Endothelial cell of umbilical vein (primary cell): Measurements from ENCODE around the gene AMH. TPM values are rescaled to one million over a fixed set of nuclear protein-coding genes. Genes with fewer than 3 reads are reported as not detected.
"Not testable (repeated sequence)": the region's sequence is repeated elsewhere in the genome, so short reads cannot be mapped to it uniquely, and the experiment has no call there.

ENCODE experiments used
- BruUV-seq: library from RNA; stranded (reverse); fragments of 400-500 nt; replicated peaks from 2 replicates; lab custom pipeline; 2021; lab: Mats Ljungman, UMichigan
- CTCF ChIA-PET: fragments of 300-600, 350-600 bp; sonication (Branson Sonifier 250); formaldehyde crosslinking; loops from one replicate; lab custom pipeline; 2021; ENCODE audit warnings: antibody characterized with exemption, inconsistent platforms; lab: Charles Lee
- POLR2A ChIA-PET: fragments of 300-600, 350-600 bp; sonication (Branson Sonifier 250); formaldehyde crosslinking; loops from one replicate; lab custom pipeline; 2021; ENCODE audit warnings: antibody characterized with exemption, inconsistent platforms; lab: Charles Lee
- DNase-seq: peaks from one replicate; pipeline ENCODE4 v3.0.0-alpha.2; 2011; ENCODE audit warnings: low read depth, low spot score
- FAIRE-seq: peaks from 2 replicates; lab custom pipeline; 2011; peaks lifted over from hg19 to GRCh38; lab: Jason Lieb, UNC
- H2AFZ ChIP-seq: 2 replicates; pipeline ENCODE4 v1.6.0; 2012; ENCODE audit warnings: low read depth, low read length, control low read depth, inconsistent platforms
- H3K27ac ChIP-seq: 2 replicates; pipeline ENCODE4 v1.5.1; 2011; ENCODE audit warnings: low read depth, mild to moderate bottlenecking, control low read depth, low read length, moderate library complexity; ENCODE audit not compliant: insufficient read depth
- H3K27me3 ChIP-seq, 2 experiments: 2 replicates each; pipeline versions ENCODE4 v1.6.0 to v1.6.1; 2011; ENCODE audit warnings: low read length in 2 of 2, mixed read lengths in 1 of 2; ENCODE audit not compliant: control insufficient read depth in 2 of 2, insufficient read depth in 2 of 2
- H3K36me3 ChIP-seq, 2 experiments: 2 replicates in 1 of 2; 3 replicates in 1 of 2; pipeline ENCODE4 v1.5.1; 2011; ENCODE audit warnings: low read length in 2 of 2, mild to moderate bottlenecking in 1 of 2, moderate library complexity in 1 of 2; ENCODE audit not compliant: control insufficient read depth in 2 of 2, insufficient read depth in 2 of 2; ENCODE audit errors: extremely low read depth in 1 of 2
- H3K4me1 ChIP-seq: 3 replicates; pipeline ENCODE4 v1.5.1; 2011; ENCODE audit warnings: mild to moderate bottlenecking, low read length; ENCODE audit not compliant: control insufficient read depth, insufficient read depth; ENCODE audit errors: extremely low read depth
- H3K4me2 ChIP-seq: 2 replicates; pipeline ENCODE4 v1.6.1; 2011; ENCODE audit warnings: low read length, control low read depth, mixed read lengths; ENCODE audit not compliant: insufficient read depth
- H3K4me3 ChIP-seq, 3 experiments: fragments of 200-600 bp in 1 of 3; sonication (generic), shearing (Covaris generic) in 1 of 3; replicated peaks in 1 of 3; 2 replicates each; pipeline ENCODE4 v1.5.1; 2011 to 2016; ENCODE audit warnings: control low read depth in 3 of 3, low read length in 3 of 3, mild to moderate bottlenecking in 2 of 3, inconsistent platforms in 1 of 3, low read depth in 1 of 3, moderate library complexity in 1 of 3; ENCODE audit not compliant: insufficient read depth in 1 of 3
- H3K79me2 ChIP-seq: 2 replicates; pipeline ENCODE4 v1.6.0; 2012; ENCODE audit warnings: low read length, inconsistent platforms; ENCODE audit not compliant: control insufficient read depth, insufficient read depth
- H3K9ac ChIP-seq: replicated peaks from 2 replicates; pipeline ENCODE3; 2011; ENCODE audit warnings: low read length, control low read depth; ENCODE audit not compliant: insufficient read depth; ENCODE audit errors: extremely low read depth
- H3K9me1 ChIP-seq: replicated peaks from 3 replicates; pipeline ENCODE4 v1.6.0; 2011; ENCODE audit warnings: mild to moderate bottlenecking, low read length; ENCODE audit not compliant: control insufficient read depth, insufficient read depth; ENCODE audit errors: extremely low read depth
- H3K9me3 ChIP-seq: replicated peaks from 2 replicates; pipeline ENCODE4 v1.5.1; 2012; ENCODE audit warnings: low read length, inconsistent platforms; ENCODE audit not compliant: control insufficient read depth, insufficient read depth
- H4K20me1 ChIP-seq: replicated peaks from 2 replicates; pipeline ENCODE3; 2011; ENCODE audit warnings: mild to moderate bottlenecking, low read length; ENCODE audit not compliant: control insufficient read depth, insufficient read depth; ENCODE audit errors: extremely low read depth
- CTCF ChIP-seq, 2 donors: IDR thresholded peaks; 1 replicate in 1 of 2; 2 replicates in 1 of 2; pipeline ENCODE4 v1.5.1; 2011; ENCODE audit warnings: low read length in 2 of 2, mild to moderate bottlenecking in 2 of 2, moderate library complexity in 2 of 2, control low read depth in 1 of 2, inconsistent platforms in 1 of 2, low read depth in 1 of 2; ENCODE audit not compliant: insufficient read depth in 1 of 2; ENCODE audit errors: extremely low read depth in 1 of 2
- EZH2 ChIP-seq: IDR thresholded peaks from 2 replicates; pipeline ENCODE4 v1.6.1; 2012; ENCODE audit warnings: borderline replicate concordance, low read depth, mild to moderate bottlenecking, moderate library complexity, low read length, inconsistent platforms; ENCODE audit not compliant: severe bottlenecking
- FOS ChIP-seq: IDR thresholded peaks from 2 replicates; pipeline ENCODE4 v1.6.1; 2011; ENCODE audit warnings: mild to moderate bottlenecking, low read length, moderate library complexity, borderline replicate concordance; ENCODE audit not compliant: insufficient read depth
- GATA2 ChIP-seq: IDR thresholded peaks from 2 replicates; pipeline ENCODE4 v1.7.0; 2011; ENCODE audit warnings: low read depth, mild to moderate bottlenecking, moderate library complexity, mixed read lengths, low read length; ENCODE audit not compliant: insufficient read length, insufficient read depth
- JUN ChIP-seq: IDR thresholded peaks from 2 replicates; pipeline ENCODE4 v1.6.1; 2011; ENCODE audit warnings: borderline replicate concordance, low read depth; ENCODE audit not compliant: insufficient read length, insufficient read depth
- MAX ChIP-seq: IDR thresholded peaks from 2 replicates; pipeline ENCODE4 v1.6.1; 2011; ENCODE audit not compliant: insufficient read depth, insufficient read length
- MYC ChIP-seq: IDR thresholded peaks from one replicate; pipeline ENCODE4 v1.6.1; 2011; ENCODE audit warnings: mild to moderate bottlenecking, low read depth, low read length
- POLR2A ChIP-seq: IDR thresholded peaks from 2 replicates; pipeline ENCODE4 v1.6.1; 2012; ENCODE audit warnings: low read depth, mild to moderate bottlenecking, control low read depth, low read length
- POLR2AphosphoS5 ChIP-seq: IDR thresholded peaks from 2 replicates; pipeline ENCODE4 v1.6.1; 2012; ENCODE audit warnings: low read depth, mild to moderate bottlenecking, control low read depth, low read length, moderate library complexity; ENCODE audit not compliant: insufficient read depth
- dilution Hi-C: fragments of 300-500 bp; cut with MboI; formaldehyde crosslinking; loops from one replicate; pipeline ENCODE4 v1.15.0; 2019; ENCODE audit warnings: low sequenced_read_pairs; ENCODE audit not compliant: extremely low pct_ligation_motif_present
- intact Hi-C: fragments of 100-400 bp; cut with micrococcal nuclease; formaldehyde crosslinking; loops from one replicate; pipeline ENCODE4 v1.10.0; 2022
- polyA plus RNA-seq, 4 experiments: library from polyadenylated mRNA; depleted of rRNA in 3 of 4; stranded (reverse) in 3 of 4; unstranded in 1 of 4; fragments of >200 nt; gene quantifications; 2 replicates each; pipeline versions ENCODE4 v1.2.1 to v1.2.3, GENCODE V29; 2011 to 2012; ENCODE audit warnings: missing spikeins in 1 of 4
- total RNA-seq: library from RNA; stranded (reverse); gene quantifications from 2 replicates; pipeline ENCODE4 v1.2.3, GENCODE V29; 2021

The AMH gene
- total and polyA plus RNA-seq, 2 donors (not counting 3 experiments of a cell fraction or from before 2014, with no cell fraction given): 3.3 to 9.6 TPM

GRCh38 chr19:2280633-2281264, 31.6 kb downstream of the AMH start:
- Histone ChIP-seq H3K36me3 (peaks cover 0 to 4% of the 10 kb centered on the region in 2 experiments), H3K9ac (no peak overlapping the region), H3K9me3 (no peaks in the 10 kb centered on the region), H3K4me3 (no peak overlapping the region), H2AFZ (no peak overlapping the region), H3K79me2 (no peaks in the 10 kb centered on the region), H3K27me3 (peaks cover 2 to 6% of the 10 kb centered on the region in 2 experiments), H3K9me1 (no peaks in the 10 kb centered on the region), H3K4me2 (no peak overlapping the region), H4K20me1 (no peaks in the 10 kb centered on the region), H3K4me1 (peaks cover 9% of the 10 kb centered on the region), H3K27ac (no peak overlapping the region)
- dilution Hi-C loops: no loop called here
- CTCF ChIA-PET: no interaction called here
- DNase-seq: no peak
- no TSS peak for BruUV-seq
- intact Hi-C loops: no loop called here
- TF ChIP-seq MYC (no peak), POLR2A (no peak), MAX (no peak), EZH2 (no peak), GATA2 (no peak), JUN (no peak), CTCF (IDR thresholded peaks at IDR 0.05; ENCODE audit: extremely low read depth in 1 of 2, insufficient read depth in 1 of 2, low read depth in 1 of 2, low read length in 2 of 2) (no peak), POLR2AphosphoS5 (no peak), FOS (no peak)
- POLR2A ChIA-PET: no interaction called here
- FAIRE-seq: no peak

- H3K4me1 ChIP-seq, DNase-seq, H3K9ac ChIP-seq, H3K27ac ChIP-seq, H3K9me3 ChIP-seq, H4K20me1 ChIP-seq, intact Hi-C loops, H3K79me2 ChIP-seq, dilution Hi-C loops, H3K9me1 ChIP-seq, H3K27me3 ChIP-seq, BruUV-seq, H3K4me2 ChIP-seq, H3K36me3 ChIP-seq, FAIRE-seq: not testable (repeated sequence)
- ChIA-PET CTCF (interaction anchor here (1.3 kb wide), 1 partner anchor 332 kb away, joined by 3 read pairs; no protein-coding TSS in a partner anchor), POLR2A (interaction anchor here (0.7 kb wide), 1 partner anchor 13 kb away, joined by 9 read pairs; no protein-coding TSS in a partner anchor)
- H2AFZ ChIP-seq: peak overlapping the region; percentile 46
- peak overlapping the region in 1 of 3 experiments; percentile 1 for H3K4me3 ChIP-seq
Measured at GRCh38 chr19:2281265-2282061, 32.3 kb downstream of the AMH start.
